Measurements from ENCODE around the gene ASTN2.

ASTN2 gene

DNA sequence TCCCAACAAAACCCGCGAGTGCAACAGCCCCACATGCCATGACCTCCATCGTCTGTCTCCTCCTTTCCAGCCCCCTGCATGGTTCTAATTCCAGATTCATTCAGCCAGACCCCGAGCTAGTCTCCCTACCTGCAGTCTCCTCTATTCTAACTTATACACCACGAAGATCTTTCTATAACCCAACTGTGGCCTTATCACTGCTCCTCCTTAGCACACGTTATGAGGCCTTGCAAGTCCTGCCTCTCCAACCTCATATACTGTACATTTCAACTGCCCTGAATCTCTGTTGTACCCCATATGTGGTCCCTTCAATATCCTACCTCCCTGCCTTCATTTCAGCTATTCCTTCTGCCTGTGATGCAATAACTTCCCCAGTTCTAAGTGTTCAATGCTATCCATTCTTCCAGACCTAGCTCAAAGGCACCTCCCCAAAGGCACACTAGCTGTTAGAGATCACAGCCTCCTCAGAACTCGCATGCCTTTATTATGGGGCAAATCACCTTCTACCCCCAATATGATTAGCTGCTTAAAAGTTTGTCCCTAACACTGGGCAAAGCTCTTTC lies 942.8 kb downstream of the ASTN2 start:
- Histone ChIP-seq H3K9me3 (ENCODE audit: control insufficient read depth in 1 of 2, low read length in 2 of 2) (no peaks in the 10 kb centered on the region), H3K36me3 (ENCODE audit: control insufficient read depth in 1 of 2, insufficient read depth in 2 of 2, low read length in 2 of 2) (no peaks in the 10 kb centered on the region), H3K27me3 (ENCODE audit: low read depth, low read length) (no peaks in the 10 kb centered on the region), H3K27ac (ENCODE audit: low read length) (no peak overlapping the region), H3K4me1 (ENCODE audit: control insufficient read depth in 1 of 2, insufficient read depth in 2 of 2, low read length in 2 of 2) (peaks cover 0 to 9% of the 10 kb centered on the region in 2 donors), H3K4me3 (ENCODE audit: low read depth in 1 of 2, low read length in 2 of 2) (no peak overlapping the region)

DNA sequence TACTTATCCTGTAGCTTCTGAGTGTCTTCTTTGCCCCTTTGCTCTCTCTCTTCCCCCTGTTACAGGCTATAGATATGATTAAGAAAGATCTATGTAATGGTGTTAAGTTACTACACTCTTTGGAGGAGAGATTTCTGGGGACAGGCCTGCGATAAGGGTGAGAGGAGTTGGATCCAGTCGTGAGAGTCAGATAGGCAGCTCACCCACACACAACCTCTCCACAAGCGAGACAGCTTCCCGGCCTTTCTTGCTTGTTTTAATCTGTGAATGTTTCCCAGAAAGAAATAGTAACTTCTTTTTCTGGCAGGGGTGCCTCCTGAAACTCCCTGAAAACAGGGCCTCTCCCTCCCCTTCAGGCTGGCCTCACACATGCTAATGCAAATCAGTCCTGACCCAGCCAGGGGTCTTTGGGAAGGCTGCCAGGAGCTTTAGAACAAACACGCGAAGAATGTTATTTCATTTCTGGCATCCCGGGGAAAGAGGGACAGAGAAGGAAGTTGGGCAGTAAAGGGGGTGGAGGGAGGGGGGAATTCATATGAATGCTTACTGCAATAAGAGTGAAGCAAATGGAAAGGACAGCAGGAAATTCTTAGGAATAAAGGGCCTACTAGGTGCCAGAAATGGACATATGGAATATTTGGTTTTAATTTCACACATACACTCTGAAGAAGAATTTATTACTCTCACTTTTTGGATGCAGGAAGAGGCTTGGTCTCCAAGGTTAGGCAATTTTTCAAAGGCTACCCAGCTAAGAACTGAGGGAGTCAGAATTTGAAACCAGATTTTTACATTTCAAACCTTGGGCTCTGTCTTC lies 943.6 kb downstream of the ASTN2 start:
- Histone ChIP-seq H3K27ac (ENCODE audit: low read length) (peak overlapping the region; percentile 14), H3K4me1 (ENCODE audit: control insufficient read depth in 1 of 2, insufficient read depth in 2 of 2, low read length in 2 of 2) (peaks cover 0 to 1% of the 10 kb centered on the region in 2 donors), H3K27me3 (ENCODE audit: low read depth, low read length) (no peaks in the 10 kb centered on the region), H3K9me3 (ENCODE audit: control insufficient read depth in 1 of 2, low read length in 2 of 2) (no peaks in the 10 kb centered on the region), H3K4me3 (ENCODE audit: low read depth in 1 of 2, low read length in 2 of 2) (no peak overlapping the region), H3K36me3 (ENCODE audit: control insufficient read depth in 1 of 2, insufficient read depth in 2 of 2, low read length in 2 of 2) (no peaks in the 10 kb centered on the region)

DNA sequence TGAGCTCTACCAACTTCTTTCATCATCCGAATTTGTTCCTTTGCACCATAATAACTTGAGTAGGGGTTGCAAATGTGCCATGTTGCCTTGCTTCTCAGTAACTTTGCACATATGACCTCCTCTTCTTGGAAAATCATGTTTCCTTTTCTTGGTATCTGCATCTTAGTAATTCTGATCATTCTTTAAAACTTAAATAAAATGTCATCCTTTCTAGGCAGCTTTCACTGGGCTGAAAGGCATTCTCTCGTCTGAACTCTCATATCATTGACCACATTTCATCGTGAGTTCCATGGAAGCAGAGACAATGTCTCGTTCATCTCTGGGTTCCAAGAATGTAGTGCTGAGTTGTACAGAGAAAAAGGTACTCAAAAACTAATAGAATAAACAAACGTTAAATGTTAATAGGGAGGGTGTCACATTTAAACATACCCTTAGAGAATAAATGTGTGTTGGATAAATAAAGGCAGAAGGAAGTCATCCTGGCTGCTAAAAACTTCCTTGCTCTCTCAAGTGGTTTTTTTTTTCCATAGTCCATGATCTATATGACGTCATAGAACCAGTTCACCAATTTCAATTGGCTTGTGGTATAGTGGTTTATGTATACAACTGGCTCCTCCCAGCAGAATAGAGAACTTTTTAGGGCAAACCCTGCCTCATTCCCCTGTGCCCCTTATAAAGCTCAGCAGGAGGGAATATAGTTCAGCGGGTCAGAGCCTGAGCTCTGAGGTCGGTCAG lies 945.9 kb downstream of the ASTN2 start:
- no peaks in the 10 kb centered on the region for H3K4me1 ChIP-seq (ENCODE audit: control insufficient read depth in 1 of 2, insufficient read depth in 2 of 2, low read length in 2 of 2)
- no peak overlapping the region for H3K27ac ChIP-seq (ENCODE audit: low read length)
- H3K4me3 ChIP-seq (ENCODE audit: low read depth in 1 of 2, low read length in 2 of 2): no peak overlapping the region
- no peaks in the 10 kb centered on the region for H3K9me3 ChIP-seq (ENCODE audit: control insufficient read depth in 1 of 2, low read length in 2 of 2)
- no peaks in the 10 kb centered on the region for H3K27me3 ChIP-seq (ENCODE audit: low read depth, low read length)
- no peaks in the 10 kb centered on the region for H3K36me3 ChIP-seq (ENCODE audit: control insufficient read depth in 1 of 2, insufficient read depth in 2 of 2, low read length in 2 of 2)

DNA sequence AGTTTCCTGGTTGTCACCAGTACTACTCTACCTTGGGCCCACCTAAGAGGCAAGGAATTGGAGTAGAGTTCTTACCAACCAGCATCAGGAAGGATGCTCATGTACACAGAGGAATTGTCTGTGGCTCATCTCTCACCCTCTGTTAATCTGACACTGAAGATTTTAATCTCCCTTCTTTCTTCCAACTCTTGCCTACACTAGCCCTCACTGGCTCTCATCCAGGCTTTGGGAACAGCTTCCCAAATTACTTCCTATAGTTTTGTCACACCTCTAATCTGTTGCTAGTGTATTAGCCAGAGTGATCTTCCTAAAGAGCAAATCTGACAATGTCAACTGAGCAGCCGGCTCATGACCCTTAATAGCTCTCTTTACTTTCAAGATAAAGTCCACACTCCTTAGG lies 946.5 kb downstream of the ASTN2 start:
- no peak overlapping the region for H3K27ac ChIP-seq (ENCODE audit: low read length)

DNA sequence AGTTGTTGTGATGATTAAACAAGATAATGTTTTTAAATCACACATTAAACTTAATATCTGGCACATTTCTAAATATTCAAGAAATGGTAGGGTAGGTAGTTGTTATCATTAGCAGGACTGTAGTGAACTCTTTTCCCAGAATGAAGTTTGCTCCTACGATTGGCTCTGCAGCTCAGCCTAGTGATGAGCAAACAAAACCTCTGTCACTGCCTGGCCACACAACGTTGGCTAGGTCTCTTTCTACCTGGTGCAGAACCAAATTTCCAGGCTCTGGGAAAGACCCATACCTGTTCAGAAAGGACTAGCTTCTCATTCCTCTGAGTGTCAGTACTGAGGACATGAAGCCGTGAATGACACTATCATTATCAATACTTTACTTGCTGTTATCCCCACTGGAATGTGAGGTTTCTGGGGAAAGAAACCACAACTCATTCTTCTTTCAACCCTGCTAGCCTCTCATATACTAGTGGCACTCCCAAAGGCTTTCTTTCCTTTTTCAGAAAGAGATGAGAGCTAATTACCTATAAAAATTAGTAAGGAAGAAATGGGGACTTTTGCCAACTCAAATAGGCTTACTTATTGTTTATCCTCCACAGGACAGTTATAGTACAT lies 947.0 kb downstream of the ASTN2 start:
- H3K9me3 ChIP-seq (ENCODE audit: control insufficient read depth in 1 of 2, low read length in 2 of 2): no peaks in the 10 kb centered on the region
- no peaks in the 10 kb centered on the region for H3K27me3 ChIP-seq (ENCODE audit: low read depth, low read length)
- no peak overlapping the region for H3K4me3 ChIP-seq (ENCODE audit: low read depth in 1 of 2, low read length in 2 of 2)
- no peaks in the 10 kb centered on the region for H3K36me3 ChIP-seq (ENCODE audit: control insufficient read depth in 1 of 2, insufficient read depth in 2 of 2, low read length in 2 of 2)
- no peak overlapping the region for H3K27ac ChIP-seq (ENCODE audit: low read length)
- no peaks in the 10 kb centered on the region for H3K4me1 ChIP-seq (ENCODE audit: control insufficient read depth in 1 of 2, insufficient read depth in 2 of 2, low read length in 2 of 2)

More for the DNA sequence above, 946.5 kb downstream of the ASTN2 start:
- H3K27me3 ChIP-seq (ENCODE audit: low read depth, low read length): no peaks in the 10 kb centered on the region
- no peaks in the 10 kb centered on the region for H3K9me3 ChIP-seq (ENCODE audit: control insufficient read depth in 1 of 2, low read length in 2 of 2)
- no peaks in the 10 kb centered on the region for H3K36me3 ChIP-seq (ENCODE audit: control insufficient read depth in 1 of 2, insufficient read depth in 2 of 2, low read length in 2 of 2)
- no peaks in the 10 kb centered on the region for H3K4me1 ChIP-seq (ENCODE audit: control insufficient read depth in 1 of 2, insufficient read depth in 2 of 2, low read length in 2 of 2)
- no peak overlapping the region for H3K4me3 ChIP-seq (ENCODE audit: low read depth in 1 of 2, low read length in 2 of 2)

DNA sequence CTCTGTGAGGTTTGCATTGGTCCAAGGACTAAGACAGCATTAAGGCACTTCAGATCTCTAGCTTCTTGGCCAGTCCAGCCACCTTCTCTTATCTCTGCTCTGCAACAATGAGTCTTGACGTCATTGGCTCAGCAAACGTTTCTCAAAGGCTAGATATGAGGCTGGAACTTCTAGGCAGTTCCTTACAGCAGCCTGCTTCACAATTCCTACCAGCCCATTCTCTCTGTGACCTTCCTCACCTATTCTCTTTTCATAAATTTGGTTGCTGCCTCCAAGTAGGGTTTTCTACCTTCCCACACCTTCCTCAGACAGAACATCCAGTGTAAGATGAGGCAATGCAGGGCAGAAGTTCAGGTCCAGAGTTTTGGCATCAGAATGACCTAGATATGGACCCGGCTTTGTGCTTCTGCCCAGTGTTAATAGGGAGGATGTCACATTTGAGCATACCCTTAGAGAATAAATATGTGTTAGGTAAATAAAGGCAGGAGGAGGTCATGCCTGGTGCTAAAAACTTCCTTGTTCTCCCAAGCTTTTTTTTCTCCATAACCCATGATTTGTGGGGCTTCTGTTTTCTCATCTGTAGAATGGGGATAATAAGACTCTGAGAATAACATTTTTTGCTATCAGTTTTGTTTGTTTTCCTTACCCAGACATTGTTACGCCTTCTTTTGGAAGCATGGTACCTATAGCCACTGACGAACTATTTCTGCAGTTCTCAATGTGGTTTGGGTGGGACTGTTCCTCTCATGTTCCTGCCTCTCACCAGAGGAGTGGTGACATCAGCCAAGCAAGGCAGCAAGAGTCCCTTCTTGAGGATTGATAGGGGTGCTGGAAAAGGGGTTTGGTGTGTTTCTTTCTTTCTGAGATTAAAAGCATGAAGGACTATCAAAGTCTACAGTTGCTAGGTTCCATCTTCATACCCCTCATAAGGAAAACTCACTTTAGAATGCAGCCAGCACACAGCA lies 948.3 kb downstream of the ASTN2 start:
- Histone ChIP-seq H3K4me1 (ENCODE audit: control insufficient read depth in 1 of 2, insufficient read depth in 2 of 2, low read length in 2 of 2) (no peaks in the 10 kb centered on the region), H3K9me3 (ENCODE audit: control insufficient read depth in 1 of 2, low read length in 2 of 2) (no peaks in the 10 kb centered on the region), H3K27ac (ENCODE audit: low read length) (no peak overlapping the region), H3K36me3 (ENCODE audit: control insufficient read depth in 1 of 2, insufficient read depth in 2 of 2, low read length in 2 of 2) (no peaks in the 10 kb centered on the region), H3K4me3 (ENCODE audit: low read depth in 1 of 2, low read length in 2 of 2) (no peak overlapping the region), H3K27me3 (ENCODE audit: low read depth, low read length) (no peaks in the 10 kb centered on the region)

DNA sequence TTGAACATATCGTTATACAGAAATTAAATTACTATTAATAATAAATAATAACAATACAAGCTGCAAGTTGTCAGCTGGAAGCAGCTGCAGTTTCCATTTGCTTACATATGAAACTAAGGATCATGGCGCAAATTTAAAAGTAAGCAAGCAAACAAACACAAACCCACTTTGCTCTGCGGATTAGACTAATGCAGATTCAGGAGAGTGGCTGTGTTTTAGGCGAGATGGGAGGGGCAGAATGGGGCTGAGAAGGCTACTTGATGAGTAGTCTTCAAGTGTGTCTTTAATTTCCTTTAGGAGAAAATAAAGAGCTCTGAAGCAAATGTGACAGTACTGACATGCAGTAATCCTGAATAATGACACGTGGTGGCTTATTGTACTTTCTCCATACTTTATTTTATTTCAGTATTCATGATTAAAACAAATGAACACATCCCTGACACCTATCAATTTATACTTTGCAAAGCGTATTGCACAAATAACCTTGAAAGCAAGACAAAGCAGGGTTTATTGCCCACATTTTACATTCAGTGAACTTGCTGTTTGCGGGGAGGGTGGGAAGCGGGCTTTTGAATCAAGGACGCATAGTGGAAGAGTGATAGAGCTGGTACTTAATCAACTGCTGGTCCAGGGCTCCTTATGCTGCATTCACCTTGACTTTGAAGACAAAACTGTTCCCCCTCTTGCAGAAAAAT lies 949.1 kb downstream of the ASTN2 start:
- Histone ChIP-seq H3K4me3 (ENCODE audit: low read depth in 1 of 2, low read length in 2 of 2) (no peak overlapping the region), H3K4me1 (ENCODE audit: control insufficient read depth in 1 of 2, insufficient read depth in 2 of 2, low read length in 2 of 2) (no peaks in the 10 kb centered on the region), H3K36me3 (ENCODE audit: control insufficient read depth in 1 of 2, insufficient read depth in 2 of 2, low read length in 2 of 2) (no peaks in the 10 kb centered on the region), H3K27me3 (ENCODE audit: low read depth, low read length) (no peaks in the 10 kb centered on the region), H3K9me3 (ENCODE audit: control insufficient read depth in 1 of 2, low read length in 2 of 2) (no peaks in the 10 kb centered on the region), H3K27ac (ENCODE audit: low read length) (no peak overlapping the region)

DNA sequence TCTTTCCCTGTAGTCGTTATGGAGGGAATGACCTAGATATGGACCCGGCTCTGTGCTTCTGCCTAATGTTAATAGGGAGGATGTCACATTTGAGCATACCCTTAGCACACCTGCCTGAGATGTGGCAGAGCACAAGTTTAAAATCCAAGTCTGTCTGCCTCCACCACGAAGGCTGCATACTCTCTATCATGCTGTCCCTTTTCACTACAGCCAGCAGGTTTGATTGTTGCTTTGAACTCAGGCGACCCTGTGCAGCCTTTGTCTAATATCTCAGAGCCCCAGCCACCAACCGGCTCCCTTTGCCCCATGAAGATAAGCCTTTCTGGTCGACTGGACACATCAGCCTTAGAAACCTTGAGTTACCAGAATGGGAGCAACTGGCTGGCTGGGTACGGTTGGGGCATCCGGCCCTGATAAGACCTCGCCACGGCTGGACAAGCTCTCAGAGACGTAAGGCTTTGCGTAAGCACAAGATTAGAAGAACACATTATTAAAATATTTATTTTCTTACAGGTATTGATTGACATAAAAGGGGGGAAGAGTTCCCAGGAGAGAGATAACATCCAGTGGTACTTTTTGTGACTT lies 949.8 kb downstream of the ASTN2 start:
- Histone ChIP-seq H3K9me3 (ENCODE audit: control insufficient read depth in 1 of 2, low read length in 2 of 2) (no peaks in the 10 kb centered on the region), H3K27me3 (ENCODE audit: low read depth, low read length) (no peaks in the 10 kb centered on the region), H3K4me3 (ENCODE audit: low read depth in 1 of 2, low read length in 2 of 2) (no peak overlapping the region), H3K27ac (ENCODE audit: low read length) (no peak overlapping the region), H3K4me1 (ENCODE audit: control insufficient read depth in 1 of 2, insufficient read depth in 2 of 2, low read length in 2 of 2) (no peaks in the 10 kb centered on the region), H3K36me3 (ENCODE audit: control insufficient read depth in 1 of 2, insufficient read depth in 2 of 2, low read length in 2 of 2) (no peaks in the 10 kb centered on the region)

DNA sequence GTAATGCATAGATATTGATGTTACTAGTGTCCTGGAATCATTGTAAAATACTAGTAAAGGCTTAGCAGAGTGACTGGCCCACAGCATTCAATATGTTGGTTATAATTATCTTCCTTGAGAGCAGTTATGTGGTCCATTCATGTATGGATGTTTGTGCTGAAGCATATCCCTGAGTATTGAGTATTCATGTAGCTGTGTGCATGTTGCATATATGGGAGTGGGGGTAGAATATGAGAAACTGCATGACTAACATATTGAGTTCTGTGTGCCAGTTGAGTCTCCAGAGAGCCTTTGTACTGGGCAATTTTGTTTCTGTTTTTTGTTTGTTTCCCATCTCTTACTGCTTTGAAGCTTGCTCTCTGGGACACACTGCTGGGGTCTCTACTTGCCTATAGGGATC lies 950.4 kb downstream of the ASTN2 start:
- no peaks in the 10 kb centered on the region for H3K9me3 ChIP-seq (ENCODE audit: control insufficient read depth in 1 of 2, low read length in 2 of 2)
- no peaks in the 10 kb centered on the region for H3K36me3 ChIP-seq (ENCODE audit: control insufficient read depth in 1 of 2, insufficient read depth in 2 of 2, low read length in 2 of 2)
- H3K27me3 ChIP-seq (ENCODE audit: low read depth, low read length): no peaks in the 10 kb centered on the region
- H3K4me1 ChIP-seq (ENCODE audit: control insufficient read depth in 1 of 2, insufficient read depth in 2 of 2, low read length in 2 of 2): no peaks in the 10 kb centered on the region
- no peak overlapping the region for H3K27ac ChIP-seq (ENCODE audit: low read length)
- no peak overlapping the region for H3K4me3 ChIP-seq (ENCODE audit: low read depth in 1 of 2, low read length in 2 of 2)

DNA sequence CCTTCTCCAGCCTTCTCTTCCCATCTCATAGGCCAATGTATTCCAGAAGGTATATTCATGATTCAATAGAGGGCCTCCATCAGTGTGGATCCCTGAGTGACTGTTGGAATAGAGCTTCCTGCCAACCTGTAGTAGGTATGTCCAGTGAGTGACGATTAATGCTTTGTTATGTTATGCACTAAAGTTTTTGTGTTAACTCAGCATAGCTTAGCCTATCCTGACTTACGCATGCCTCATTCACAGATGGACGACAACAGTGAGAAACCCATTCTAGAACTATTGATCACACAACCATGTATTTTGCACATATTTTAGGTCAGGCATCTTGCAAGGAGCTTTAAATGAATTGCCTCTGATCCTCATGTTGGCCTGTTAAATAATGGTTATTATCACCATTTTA lies 953.2 kb downstream of the ASTN2 start:
- H3K4me3 ChIP-seq (ENCODE audit: low read depth in 1 of 2, low read length in 2 of 2): no peak overlapping the region
- H3K27ac ChIP-seq (ENCODE audit: low read length): no peak overlapping the region
- peaks cover 3 to 5% of the 10 kb centered on the region in 2 donors for H3K9me3 ChIP-seq (ENCODE audit: control insufficient read depth in 1 of 2, low read length in 2 of 2)
- no peaks in the 10 kb centered on the region for H3K27me3 ChIP-seq (ENCODE audit: low read depth, low read length)
- no peaks in the 10 kb centered on the region for H3K4me1 ChIP-seq (ENCODE audit: control insufficient read depth in 1 of 2, insufficient read depth in 2 of 2, low read length in 2 of 2)
- H3K36me3 ChIP-seq (ENCODE audit: control insufficient read depth in 1 of 2, insufficient read depth in 2 of 2, low read length in 2 of 2): no peaks in the 10 kb centered on the region
